Liver (tissue), 9 donors: ENCODE measurements around the gene PLS1. TPM values are rescaled to one million over a fixed set of nuclear protein-coding genes. Genes with fewer than 3 reads are reported as not detected.

ENCODE experiments used
- DNase-seq: peaks from one replicate; pipeline ENCODE4 v3.0.0-alpha.2; 2017; ENCODE audit warnings: low spot score
- H3K27ac ChIP-seq, 2 donors: one replicate each; pipeline ENCODE4 v1.7.0; 2013; ENCODE audit warnings: inconsistent platforms in 2 of 2, low read length in 2 of 2, control low read depth in 1 of 2, low read depth in 1 of 2, mild to moderate bottlenecking in 1 of 2
- H3K27me3 ChIP-seq, 4 donors: one replicate each; pipeline versions ENCODE4 v1.6.1 to v1.7.0; 2013; ENCODE audit warnings: low read length in 3 of 4, inconsistent platforms in 1 of 4, mild to moderate bottlenecking in 1 of 4, moderate library complexity in 1 of 4; ENCODE audit not compliant: control insufficient read depth in 4 of 4, insufficient read depth in 4 of 4
- H3K36me3 ChIP-seq, 4 donors: one replicate each; pipeline versions ENCODE4 v1.6.1 to v1.7.0; 2013; ENCODE audit warnings: low read length in 3 of 4, mild to moderate bottlenecking in 3 of 4, low read depth in 1 of 4, moderate library complexity in 1 of 4; ENCODE audit not compliant: control insufficient read depth in 4 of 4, insufficient read depth in 3 of 4
- H3K4me1 ChIP-seq, 4 donors: one replicate each; pipeline versions ENCODE4 v1.6.1 to v1.7.0; 2013; ENCODE audit warnings: low read length in 3 of 4, mild to moderate bottlenecking in 3 of 4, moderate library complexity in 1 of 4; ENCODE audit not compliant: control insufficient read depth in 4 of 4, insufficient read depth in 4 of 4
- H3K4me3 ChIP-seq, 3 donors: one replicate each; pipeline versions ENCODE4 v1.6.1 to v1.7.0; 2013; ENCODE audit warnings: low read length in 3 of 3, control low read depth in 1 of 3, low read depth in 1 of 3, mild to moderate bottlenecking in 1 of 3
- H3K9ac ChIP-seq, 2 donors: one replicate each; pipeline ENCODE4 v1.7.0; 2013; ENCODE audit warnings: low read length in 2 of 2, mild to moderate bottlenecking in 2 of 2, moderate library complexity in 2 of 2, control low read depth in 1 of 2, low read depth in 1 of 2
- H3K9me3 ChIP-seq, 4 donors: one replicate each; pipeline versions ENCODE4 v1.6.1 to v1.7.0; 2013; ENCODE audit warnings: low read length in 3 of 4; ENCODE audit not compliant: control insufficient read depth in 4 of 4
- EGR1 ChIP-seq, 2 donors: IDR thresholded peaks; 2 replicates each; pipeline ENCODE4 v1.6.1; 2016 to 2018; ENCODE audit warnings: antibody characterized with exemption in 2 of 2, low read depth in 2 of 2
- FOXA1 ChIP-seq: IDR thresholded peaks from 2 replicates; pipeline ENCODE4 v1.6.1; 2016; ENCODE audit warnings: antibody characterized with exemption
- FOXA2 ChIP-seq: IDR thresholded peaks from 2 replicates; pipeline ENCODE4 v1.6.1; 2016; ENCODE audit warnings: antibody characterized with exemption
- GABPA ChIP-seq, 2 donors: IDR thresholded peaks in 1 of 2; conservative IDR thresholded peaks in 1 of 2; 2 replicates each; pipeline ENCODE4 v1.6.1; 2016; ENCODE audit warnings: antibody characterized with exemption in 2 of 2, mild to moderate bottlenecking in 1 of 2, moderate library complexity in 1 of 2
- HNF4A ChIP-seq, 2 donors: conservative IDR thresholded peaks; 2 replicates each; pipeline ENCODE4 v1.6.1; 2016; ENCODE audit warnings: antibody characterized with exemption in 2 of 2, mild to moderate bottlenecking in 2 of 2
- HNF4G ChIP-seq: IDR thresholded peaks from 2 replicates; pipeline ENCODE4 v1.6.1; 2016; ENCODE audit warnings: antibody characterized with exemption
- JUND ChIP-seq, 2 donors: IDR thresholded peaks; 2 replicates each; pipeline ENCODE4 v1.6.1; 2016; ENCODE audit warnings: antibody characterized with exemption in 2 of 2
- NR2F2 ChIP-seq: IDR thresholded peaks from 2 replicates; pipeline ENCODE4 v1.6.1; 2016; ENCODE audit warnings: antibody characterized with exemption
- RXRA ChIP-seq, 2 donors: IDR thresholded peaks; 2 replicates each; pipeline ENCODE4 v1.6.1; 2017 to 2018; ENCODE audit warnings: antibody characterized with exemption in 2 of 2, mild to moderate bottlenecking in 1 of 2
- SP1 ChIP-seq: IDR thresholded peaks from 2 replicates; pipeline ENCODE4 v1.6.1; 2018; ENCODE audit warnings: antibody characterized with exemption, mild to moderate bottlenecking
- YY1 ChIP-seq: IDR thresholded peaks from 2 replicates; pipeline ENCODE4 v1.6.1; 2016; ENCODE audit warnings: antibody characterized with exemption, mild to moderate bottlenecking
- WGBS: extraction: QIAGEN DNeasy Blood & Tissue Kit; methylation state at CpG from one replicate; pipeline ENCODE4 v1.1.7; 2013; 5-methylcytosine and 5-hydroxymethylcytosine counted together
- polyA plus RNA-seq, 2 donors: library from polyadenylated mRNA; stranded (reverse) in 1 of 2; unstranded in 1 of 2; fragments of 200-250 nt in 1 of 2; fragments of >200 nt in 1 of 2; fragmentation: Nextera tagmentation in 1 of 2; extraction: Ambion mirVana in 1 of 2; gene quantifications; one replicate each; pipeline versions ENCODE4 v1.2.1 to v1.2.3, GENCODE V29; 2013 to 2015
- total RNA-seq, 2 donors: library from RNA; depleted of rRNA; stranded (reverse); fragments of >200 nt; gene quantifications; one replicate each; pipeline ENCODE4 v1.2.3, GENCODE V29; 2014
- TF ChIP-seq, protein P1 (sequence below): IDR thresholded peaks from 2 replicates; pipeline ENCODE4 v1.6.1; 2016; ENCODE audit warnings: antibody characterized with exemption
- TF ChIP-seq, protein P2 (sequence below): fragments of 150-350 bp; IDR thresholded peaks from 2 replicates; pipeline ENCODE4 v1.5.1; 2017; ENCODE audit warnings: improper control_type of control experiment, low read depth, low read length; ENCODE audit not compliant: missing input control
- TF ChIP-seq, protein P3 (sequence below): IDR thresholded peaks from 2 replicates; pipeline ENCODE4 v1.6.1; 2016; ENCODE audit warnings: antibody characterized with exemption
- TF ChIP-seq, protein P4 (sequence below): IDR thresholded peaks from 2 replicates; pipeline ENCODE4 v1.6.1; 2016; ENCODE audit warnings: antibody characterized with exemption
- donor health status: healthy.
- donor health status: healthy.
- donor health status: healthy.
- donor health status: healthy.
- donor health status: healthy.

The PLS1 gene
- total and polyA plus RNA-seq, 4 donors, result 7.2 to 21.9 (median 10.1) TPM

DNA sequence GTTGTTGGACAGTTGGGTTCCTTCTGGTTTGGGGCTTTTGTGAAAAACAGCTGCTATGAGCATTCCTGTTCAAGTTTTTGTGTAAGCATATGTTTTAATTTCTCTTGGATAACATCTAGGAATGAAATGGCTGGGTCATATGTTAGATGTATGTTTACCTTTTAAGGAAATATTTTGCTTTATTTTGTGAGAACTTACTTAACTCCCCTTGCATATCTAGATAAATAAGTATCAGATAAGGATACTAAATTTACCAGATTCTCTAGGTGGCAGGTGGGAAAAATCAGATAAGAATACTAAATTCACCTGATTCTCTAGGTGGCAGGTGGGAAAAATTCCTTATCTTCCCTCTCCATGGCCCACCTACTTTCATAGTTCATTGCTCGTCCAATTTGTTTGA lies 1.1 kb upstream of the PLS1 start:
- Histone ChIP-seq H3K27me3 (no peaks in the 10 kb centered on the region), H3K9me3 (no peaks in the 10 kb centered on the region), H3K36me3 (no peaks in the 10 kb centered on the region), H3K4me1 (peaks cover 4 to 20% (median 15%) of the 10 kb centered on the region in 4 donors), H3K4me3 (peak overlapping the region in 1 of 3 donors; percentile 90), H3K9ac (peak overlapping the region; percentile 73 to 97), H3K27ac (peak overlapping the region; percentile 86 to 96)
- no peak for DNase-seq
- 17% methylated on average over 1 of the region's 1 CpG for WGBS
- TF ChIP-seq HNF4G, result no peak
- no peak for TF ChIP-seq FOXA2
- no peak for TF ChIP-seq EGR1 (IDR thresholded peaks at IDR 0.05; ENCODE audit: low read depth in 2 of 2)
- TF ChIP-seq HNF4A (conservative IDR thresholded peaks at IDR 0.05), result no peak

DNA sequence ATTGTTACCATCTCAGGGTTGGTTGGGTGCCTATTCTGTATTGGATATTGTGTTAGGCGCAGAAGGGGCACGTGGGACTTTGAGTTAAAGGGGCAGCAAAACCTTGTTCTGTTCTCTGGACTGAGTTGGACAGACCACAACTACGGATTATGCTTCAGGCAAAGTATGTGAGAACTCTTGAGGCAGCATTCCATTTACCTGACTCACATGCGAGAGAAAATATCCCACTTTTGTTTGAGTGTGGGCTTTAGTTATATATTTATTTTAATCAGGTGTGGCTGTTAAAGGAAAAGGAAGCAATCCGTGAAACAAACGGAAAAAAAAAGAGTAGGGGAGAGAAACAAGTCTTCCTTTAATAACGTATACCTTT lies 627 bp upstream of the PLS1 start:
- peak overlapping the region; percentile 86 to 96 for H3K27ac ChIP-seq
- peak overlapping the region; percentile 73 to 97 for H3K9ac ChIP-seq
- peaks cover 4 to 20% (median 15%) of the 10 kb centered on the region in 4 donors for H3K4me1 ChIP-seq
- peak overlapping the region; percentile 77 to 90 (median 85) for H3K4me3 ChIP-seq
- no peaks in the 10 kb centered on the region for H3K36me3 ChIP-seq
- DNase-seq, result no peak
- WGBS, result 7% methylated on average over 7 of the region's 7 CpGs
- TF ChIP-seq JUND (IDR thresholded peaks at IDR 0.05) (peak in 1 of 2 donors; percentile 45), SP1 (no peak), YY1 (no peak), FOXA2 (no peak), HNF4A (conservative IDR thresholded peaks at IDR 0.05) (no peak), GABPA (IDR thresholded peaks at IDR 0.05 in 1 of 2, conservative IDR thresholded peaks at IDR 0.05 in 1 of 2) (no peak)
- TF ChIP-seq, protein P1, sequence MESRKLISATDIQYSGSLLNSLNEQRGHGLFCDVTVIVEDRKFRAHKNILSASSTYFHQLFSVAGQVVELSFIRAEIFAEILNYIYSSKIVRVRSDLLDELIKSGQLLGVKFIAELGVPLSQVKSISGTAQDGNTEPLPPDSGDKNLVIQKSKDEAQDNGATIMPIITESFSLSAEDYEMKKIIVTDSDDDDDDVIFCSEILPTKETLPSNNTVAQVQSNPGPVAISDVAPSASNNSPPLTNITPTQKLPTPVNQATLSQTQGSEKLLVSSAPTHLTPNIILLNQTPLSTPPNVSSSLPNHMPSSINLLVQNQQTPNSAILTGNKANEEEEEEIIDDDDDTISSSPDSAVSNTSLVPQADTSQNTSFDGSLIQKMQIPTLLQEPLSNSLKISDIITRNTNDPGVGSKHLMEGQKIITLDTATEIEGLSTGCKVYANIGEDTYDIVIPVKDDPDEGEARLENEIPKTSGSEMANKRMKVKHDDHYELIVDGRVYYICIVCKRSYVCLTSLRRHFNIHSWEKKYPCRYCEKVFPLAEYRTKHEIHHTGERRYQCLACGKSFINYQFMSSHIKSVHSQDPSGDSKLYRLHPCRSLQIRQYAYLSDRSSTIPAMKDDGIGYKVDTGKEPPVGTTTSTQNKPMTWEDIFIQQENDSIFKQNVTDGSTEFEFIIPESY, result no peak
- TF ChIP-seq, protein P2, sequence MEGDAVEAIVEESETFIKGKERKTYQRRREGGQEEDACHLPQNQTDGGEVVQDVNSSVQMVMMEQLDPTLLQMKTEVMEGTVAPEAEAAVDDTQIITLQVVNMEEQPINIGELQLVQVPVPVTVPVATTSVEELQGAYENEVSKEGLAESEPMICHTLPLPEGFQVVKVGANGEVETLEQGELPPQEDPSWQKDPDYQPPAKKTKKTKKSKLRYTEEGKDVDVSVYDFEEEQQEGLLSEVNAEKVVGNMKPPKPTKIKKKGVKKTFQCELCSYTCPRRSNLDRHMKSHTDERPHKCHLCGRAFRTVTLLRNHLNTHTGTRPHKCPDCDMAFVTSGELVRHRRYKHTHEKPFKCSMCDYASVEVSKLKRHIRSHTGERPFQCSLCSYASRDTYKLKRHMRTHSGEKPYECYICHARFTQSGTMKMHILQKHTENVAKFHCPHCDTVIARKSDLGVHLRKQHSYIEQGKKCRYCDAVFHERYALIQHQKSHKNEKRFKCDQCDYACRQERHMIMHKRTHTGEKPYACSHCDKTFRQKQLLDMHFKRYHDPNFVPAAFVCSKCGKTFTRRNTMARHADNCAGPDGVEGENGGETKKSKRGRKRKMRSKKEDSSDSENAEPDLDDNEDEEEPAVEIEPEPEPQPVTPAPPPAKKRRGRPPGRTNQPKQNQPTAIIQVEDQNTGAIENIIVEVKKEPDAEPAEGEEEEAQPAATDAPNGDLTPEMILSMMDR, result no peak
- H3K27me3 ChIP-seq, result no peaks in the 10 kb centered on the region
- no peaks in the 10 kb centered on the region for H3K9me3 ChIP-seq

DNA sequence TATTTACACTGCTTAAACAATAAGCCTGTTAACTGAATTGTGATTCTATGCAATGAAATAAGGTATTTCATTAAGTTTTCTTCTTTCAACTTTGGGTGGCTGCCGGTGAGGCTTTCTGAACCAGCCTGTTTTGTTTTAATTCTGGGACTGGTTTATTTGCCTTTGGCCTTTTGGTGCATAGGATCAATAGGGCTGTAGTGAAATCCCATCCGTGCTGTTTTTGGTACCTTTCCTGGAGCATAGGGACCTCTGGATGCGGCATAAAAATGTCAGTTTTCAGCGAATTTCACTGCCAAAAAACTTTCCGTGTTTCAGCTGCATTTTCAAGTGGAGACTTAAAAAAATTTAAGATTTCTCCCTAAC lies 514 bp downstream of the PLS1 start:
- peak overlapping the region; percentile 7 to 80 for H3K9ac ChIP-seq
- H3K27me3 ChIP-seq, result no peaks in the 10 kb centered on the region
- H3K9me3 ChIP-seq, result no peaks in the 10 kb centered on the region
- DNase-seq, result no peak
- peak overlapping the region; percentile 86 to 96 for H3K27ac ChIP-seq
- TF ChIP-seq SP1, result no peak
- peak; percentile 25 for TF ChIP-seq FOXA2
- no peaks in the 10 kb centered on the region for H3K36me3 ChIP-seq
- WGBS, result 8% methylated on average over 5 of the region's 5 CpGs
- peak overlapping the region; percentile 77 to 90 (median 85) for H3K4me3 ChIP-seq
- peaks cover 4 to 20% (median 15%) of the 10 kb centered on the region in 4 donors for H3K4me1 ChIP-seq

DNA sequence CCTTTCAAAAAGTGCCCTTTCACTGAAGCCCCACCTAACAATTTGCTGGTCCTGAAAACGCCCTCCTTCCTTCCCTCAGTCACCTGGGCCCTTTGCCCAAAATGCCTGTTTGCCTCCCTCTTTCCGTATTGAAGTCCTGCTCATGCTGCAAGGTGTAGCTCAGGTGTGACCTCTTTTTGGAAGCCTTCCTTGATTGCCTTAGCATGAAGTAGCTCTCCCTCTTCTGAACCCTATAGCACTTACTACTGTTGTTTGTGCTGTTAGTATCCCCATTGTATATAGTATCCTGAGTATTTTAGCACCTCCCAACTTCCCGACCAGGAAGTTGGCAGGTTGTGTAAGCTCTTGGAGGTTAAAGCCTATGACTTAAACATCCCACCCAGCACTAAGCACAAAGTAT lies 1.7 kb downstream of the PLS1 start:
- H3K4me3 ChIP-seq, result no peak overlapping the region
- H3K27ac ChIP-seq, result no peak overlapping the region
- H3K9me3 ChIP-seq, result no peaks in the 10 kb centered on the region
- no peaks in the 10 kb centered on the region for H3K36me3 ChIP-seq
- no peak overlapping the region for H3K9ac ChIP-seq
- no peaks in the 10 kb centered on the region for H3K27me3 ChIP-seq
- peaks cover 4 to 20% (median 15%) of the 10 kb centered on the region in 4 donors for H3K4me1 ChIP-seq
- 47% methylated on average over 3 of the region's 3 CpGs for WGBS
- no peak for DNase-seq
- TF ChIP-seq FOXA1, result no peak
- no peak for TF ChIP-seq YY1
- TF ChIP-seq NR2F2, result no peak
- TF ChIP-seq, protein P3, sequence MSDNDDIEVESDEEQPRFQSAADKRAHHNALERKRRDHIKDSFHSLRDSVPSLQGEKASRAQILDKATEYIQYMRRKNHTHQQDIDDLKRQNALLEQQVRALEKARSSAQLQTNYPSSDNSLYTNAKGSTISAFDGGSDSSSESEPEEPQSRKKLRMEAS, result no peak
- TF ChIP-seq JUND (IDR thresholded peaks at IDR 0.05), result no peak
- no peak for TF ChIP-seq EGR1 (IDR thresholded peaks at IDR 0.05; ENCODE audit: low read depth in 2 of 2)
- TF ChIP-seq RXRA (IDR thresholded peaks at IDR 0.05), result no peak
- TF ChIP-seq, protein P4, sequence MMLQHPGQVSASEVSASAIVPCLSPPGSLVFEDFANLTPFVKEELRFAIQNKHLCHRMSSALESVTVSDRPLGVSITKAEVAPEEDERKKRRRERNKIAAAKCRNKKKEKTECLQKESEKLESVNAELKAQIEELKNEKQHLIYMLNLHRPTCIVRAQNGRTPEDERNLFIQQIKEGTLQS, result no peak
- TF ChIP-seq GABPA (IDR thresholded peaks at IDR 0.05 in 1 of 2, conservative IDR thresholded peaks at IDR 0.05 in 1 of 2), result no peak
- TF ChIP-seq SP1, result no peak
- TF ChIP-seq HNF4G, result no peak
- no peak for TF ChIP-seq HNF4A (conservative IDR thresholded peaks at IDR 0.05)
- no peak for TF ChIP-seq FOXA2
- TF ChIP-seq, protein P1, result no peak
